Sigmoid colon (tissue), 7 donors: ENCODE measurements around the gene GNS. TPM values are rescaled to one million over a fixed set of nuclear protein-coding genes. Genes with fewer than 3 reads are reported as not detected.

Experiments used
- DNase-seq: peaks from one replicate; pipeline ENCODE4 v3.0.0-alpha.2; 2019
- H3K27ac ChIP-seq, 4 donors: fragments of 200-600 bp; sonication (generic); one replicate each; pipeline ENCODE4 v1.5.1; 2016 to 2019; ENCODE audit warnings: mild to moderate bottlenecking in 1 of 4
- H3K27me3 ChIP-seq, 3 donors: fragments of 200-600 bp; sonication (generic); one replicate each; pipeline ENCODE4 v1.5.1; 2019; ENCODE audit warnings: mild to moderate bottlenecking in 1 of 3
- H3K36me3 ChIP-seq, 4 donors: fragments of 200-600 bp; sonication (generic); one replicate each; pipeline ENCODE4 v1.5.1; 2016 to 2019
- H3K4me1 ChIP-seq, 4 donors: fragments of 200-600 bp; sonication (generic); one replicate each; pipeline ENCODE4 v1.5.1; 2017 to 2019
- H3K4me3 ChIP-seq, 4 donors: fragments of 200-600 bp; sonication (generic); one replicate each; pipeline ENCODE4 v1.5.1; 2017 to 2019; ENCODE audit warnings: mild to moderate bottlenecking in 2 of 4, moderate library complexity in 1 of 4
- H3K9me3 ChIP-seq, 4 donors: fragments of 200-600 bp in 3 of 4; sonication (generic) in 3 of 4; one replicate each; pipeline versions ENCODE4 v1.5.1 to v1.6.1; 2013 to 2019
- CTCF ChIP-seq, 4 experiments: fragments of 450-650 bp in 3 of 4; fragments of 200-600 bp in 1 of 4; IDR thresholded peaks; one replicate each; pipeline ENCODE4 v1.5.1; 2016 to 2019; ENCODE audit warnings: antibody characterized with exemption in 4 of 4, mild to moderate bottlenecking in 3 of 4, moderate library complexity in 2 of 4
- EP300 ChIP-seq, 4 donors: sonication (generic); formaldehyde crosslinking; IDR thresholded peaks; one replicate each; pipeline ENCODE4 v1.6.1; 2017; ENCODE audit warnings: antibody characterized with exemption in 4 of 4
- POLR2A ChIP-seq, 2 donors: fragments of 450-650 bp; IDR thresholded peaks; one replicate each; pipeline ENCODE4 v1.6.1; 2016; ENCODE audit warnings: antibody characterized with exemption in 2 of 2, mild to moderate bottlenecking in 2 of 2, moderate library complexity in 2 of 2
- POLR2AphosphoS5 ChIP-seq, 4 donors: sonication (generic); formaldehyde crosslinking; IDR thresholded peaks; one replicate each; pipeline ENCODE4 v1.6.1; 2017; ENCODE audit warnings: antibody characterized with exemption in 4 of 4
- WGBS, 2 donors: extraction: QIAGEN DNeasy Blood & Tissue Kit; methylation state at CpG; one replicate each; pipeline ENCODE4 v1.1.7; 2013; 5-methylcytosine and 5-hydroxymethylcytosine counted together
- intact Hi-C: fragments of 100-400 bp; cut with DNase I; formaldehyde crosslinking; loops from one replicate; pipeline ENCODE4 v1.15.1; 2023
- polyA plus RNA-seq, 3 donors: library from polyadenylated mRNA; stranded (reverse); fragments of 200-250 nt; gene quantifications; one replicate each; pipeline ENCODE4 v1.2.3, GENCODE V29; 2013
- total RNA-seq, 4 donors: library from RNA; depleted of rRNA; stranded (reverse); fragments of >200 nt; gene quantifications; one replicate each; pipeline ENCODE4 v1.1.0, GENCODE V29; 2016
- donor health status: healthy with polysubstance abuse.
- donor health status: Bipolar disorder and iron deficiency.
- donor health status: healthy.

The GNS gene
- total and polyA plus RNA-seq, 7 donors, result 4.2 to 73.0 (median 65.3) TPM

GRCh38 chr12:64753427-64753826 is 5.8 kb downstream of the GNS start:
- intact Hi-C loops, result no loop called here

GRCh38 chr12:64752833-64753238 is 6.4 kb downstream of the GNS start:
- H3K4me3 ChIP-seq, result no peak overlapping the region
- peaks cover 0 to 32% (median 5%) of the 10 kb centered on the region in 4 donors for H3K36me3 ChIP-seq
- intact Hi-C loops, result no loop called here
- no peaks in the 10 kb centered on the region for H3K27me3 ChIP-seq
- peak overlapping the region in 1 of 4 donors; percentile 40 for H3K27ac ChIP-seq
- TF ChIP-seq POLR2AphosphoS5 (IDR thresholded peaks at IDR 0.05) (no peak), EP300 (IDR thresholded peaks at IDR 0.05) (no peak), POLR2A (IDR thresholded peaks at IDR 0.05) (no peak), CTCF (IDR thresholded peaks at IDR 0.05) (no peak)
- no peak for DNase-seq
- peaks cover 0 to 11% (median 0%) of the 10 kb centered on the region in 4 donors for H3K4me1 ChIP-seq
- H3K9me3 ChIP-seq, result no peaks in the 10 kb centered on the region
- 87 to 91% methylated on average over 4 of the region's 4 CpGs for WGBS, 2 donors

More at GRCh38 chr12:64753427-64753826, 5.8 kb downstream of the GNS start:
- peaks cover 0 to 28% (median 5%) of the 10 kb centered on the region in 4 donors for H3K36me3 ChIP-seq
- DNase-seq, result no peak
- no peaks in the 10 kb centered on the region for H3K9me3 ChIP-seq
- peak overlapping the region in 1 of 4 donors; percentile 40 for H3K27ac ChIP-seq
- peaks cover 0 to 17% (median 2%) of the 10 kb centered on the region in 4 donors for H3K4me1 ChIP-seq
- 93 to 96% methylated on average over 3 of the region's 3 CpGs for WGBS, 2 donors
- no peaks in the 10 kb centered on the region for H3K27me3 ChIP-seq
- TF ChIP-seq EP300 (IDR thresholded peaks at IDR 0.05), result no peak
- TF ChIP-seq CTCF (IDR thresholded peaks at IDR 0.05), result no peak
- no peak for TF ChIP-seq POLR2A (IDR thresholded peaks at IDR 0.05)
- no peak for TF ChIP-seq POLR2AphosphoS5 (IDR thresholded peaks at IDR 0.05)
- H3K4me3 ChIP-seq, result no peak overlapping the region

GRCh38 chr12:64752032-64752431 is 7.2 kb downstream of the GNS start:
- no peak for TF ChIP-seq POLR2AphosphoS5 (IDR thresholded peaks at IDR 0.05)
- no peak for TF ChIP-seq EP300 (IDR thresholded peaks at IDR 0.05)
- TF ChIP-seq CTCF (IDR thresholded peaks at IDR 0.05), result no peak
- no peak for TF ChIP-seq POLR2A (IDR thresholded peaks at IDR 0.05)
- no peak for DNase-seq
- Histone ChIP-seq H3K27me3 (no peaks in the 10 kb centered on the region), H3K4me1 (peaks cover 0 to 3% (median 0%) of the 10 kb centered on the region in 4 donors), H3K4me3 (no peak overlapping the region), H3K36me3 (peaks cover 0 to 40% (median 5%) of the 10 kb centered on the region in 4 donors), H3K27ac (no peak overlapping the region), H3K9me3 (no peaks in the 10 kb centered on the region)
- intact Hi-C loops, result no loop called here

DNA sequence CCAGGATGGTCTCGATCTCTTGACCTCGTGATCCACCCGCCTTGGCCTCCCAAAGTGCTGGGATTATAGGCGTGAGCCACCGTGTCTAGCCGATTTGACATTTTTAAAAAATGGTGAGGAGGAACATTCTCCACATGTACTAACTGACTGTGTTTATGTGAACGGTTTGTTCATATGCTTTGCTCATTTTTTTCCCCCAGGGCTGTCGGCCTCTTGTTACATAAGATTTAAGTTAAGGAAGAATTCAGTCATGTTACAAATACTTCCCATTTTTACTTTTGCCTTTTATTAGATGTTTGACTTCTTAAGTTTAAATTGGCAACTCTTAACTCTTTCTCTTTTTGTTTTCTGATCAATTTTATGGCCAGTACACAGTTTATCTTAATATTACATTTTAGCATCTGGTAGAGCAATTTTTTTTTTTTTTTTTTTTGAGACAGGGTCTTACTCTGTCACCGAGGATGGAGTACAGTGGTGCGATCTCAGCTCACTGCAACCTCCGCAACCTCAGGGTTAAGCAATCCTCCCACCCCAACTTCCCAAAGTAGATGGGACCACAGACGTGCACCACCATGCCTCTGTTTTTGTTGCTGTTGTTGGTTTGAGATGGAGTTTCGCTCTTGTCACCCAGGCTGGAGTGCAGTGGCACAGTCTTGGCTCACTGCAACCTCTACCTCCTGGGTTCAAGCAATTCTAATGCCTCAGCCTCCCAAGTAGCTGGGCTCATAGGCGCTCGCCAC is 9.6 kb downstream of the GNS start:
- no peaks in the 10 kb centered on the region for H3K27me3 ChIP-seq
- no peaks in the 10 kb centered on the region for H3K4me1 ChIP-seq
- 88 to 92% methylated on average over 15 of the region's 15 CpGs for WGBS, 2 donors
- TF ChIP-seq POLR2A (IDR thresholded peaks at IDR 0.05), result no peak
- no peak for TF ChIP-seq CTCF (IDR thresholded peaks at IDR 0.05)
- TF ChIP-seq POLR2AphosphoS5 (IDR thresholded peaks at IDR 0.05), result no peak
- TF ChIP-seq EP300 (IDR thresholded peaks at IDR 0.05), result no peak
- no peak overlapping the region for H3K27ac ChIP-seq
- peaks cover 0 to 64% (median 9%) of the 10 kb centered on the region in 4 donors for H3K36me3 ChIP-seq
- intact Hi-C loops, result no loop called here
- no peak overlapping the region for H3K4me3 ChIP-seq
- no peak for DNase-seq
- H3K9me3 ChIP-seq, result no peaks in the 10 kb centered on the region
